WTC11 (cell line): ENCODE data around the gene CWH43. TPM values are rescaled to one million over a fixed set of nuclear protein-coding genes. Genes with fewer than 3 reads are reported as not detected.

Experiments used
- ATAC-seq: fragments of 200-7000 bp; cut with Tn5 transposase; 2 replicates; pipeline ENCODE4 v1.10.0; 2021; ENCODE audit warnings: mild to moderate bottlenecking, moderate library complexity
- CTCF ChIA-PET: fragments of 300-600 bp; sonication (Branson Sonifier 250); formaldehyde crosslinking; loops from one replicate; lab custom pipeline; 2021; ENCODE audit warnings: antibody characterized with exemption; lab: Charles Lee
- POLR2A ChIA-PET: fragments of 350-600 bp; sonication (Branson Sonifier 250); formaldehyde crosslinking; loops from one replicate; lab custom pipeline; 2021; ENCODE audit warnings: antibody characterized with exemption; lab: Charles Lee
- DNase-seq: peaks from one replicate; pipeline ENCODE4 v3.0.0; 2021; ENCODE audit warnings: low spot score
- H3K27ac Mint-ChIP-seq: 2 replicates; pipeline ENCODE4 v1.8.0; 2021; ENCODE audit warnings: mixed read lengths
- H3K27me3 Mint-ChIP-seq: 2 replicates; pipeline ENCODE4 v1.8.0; 2021; ENCODE audit warnings: low read depth, mild to moderate bottlenecking, moderate library complexity, mixed read lengths
- H3K36me3 Mint-ChIP-seq: 2 replicates; pipeline ENCODE4 v1.8.0; 2021; ENCODE audit warnings: mixed read lengths
- H3K4me1 Mint-ChIP-seq: 2 replicates; pipeline ENCODE4 v1.8.0; 2022; ENCODE audit warnings: mixed read lengths
- H3K4me3 Mint-ChIP-seq: 2 replicates; pipeline ENCODE4 v1.8.0; 2021; ENCODE audit warnings: mild to moderate bottlenecking, moderate library complexity, mixed read lengths
- H3K9me3 Mint-ChIP-seq: 2 replicates; pipeline ENCODE4 v1.8.0; 2021; ENCODE audit warnings: mixed read lengths
- AFF4 ChIP-seq: sonication (generic); formaldehyde crosslinking; IDR thresholded peaks from 2 replicates; pipeline ENCODE4 v1.8.1; 2023; ENCODE audit warnings: mild to moderate bottlenecking, missing genetic modification reagents, borderline replicate concordance
- ATF2 ChIP-seq: sonication (generic); formaldehyde crosslinking; IDR thresholded peaks from 2 replicates; pipeline ENCODE4 v1.8.1; 2022; ENCODE audit warnings: low read depth, missing genetic modification reagents, borderline replicate concordance
- CBFB ChIP-seq: sonication (generic); formaldehyde crosslinking; IDR thresholded peaks from 2 replicates; pipeline ENCODE4 v1.8.1; 2022; ENCODE audit warnings: mild to moderate bottlenecking, low read depth, missing genetic modification reagents
- E2F1 ChIP-seq: sonication (generic); formaldehyde crosslinking; IDR thresholded peaks from 2 replicates; pipeline ENCODE4 v1.8.0; 2022; ENCODE audit warnings: mild to moderate bottlenecking, missing genetic modification reagents
- FOXK1 ChIP-seq: sonication (generic); formaldehyde crosslinking; IDR thresholded peaks from 2 replicates; pipeline ENCODE4 v1.8.0; 2022; ENCODE audit warnings: mild to moderate bottlenecking, moderate library complexity, missing genetic modification reagents
- GRHL2 ChIP-seq: fragments of 250-450 bp; sonication (Bioruptor Pico); IDR thresholded peaks from 2 replicates; pipeline ENCODE4 v1.8.0; 2022; ENCODE audit warnings: mild to moderate bottlenecking, moderate library complexity; ENCODE audit not compliant: insufficient replicate concordance, severe bottlenecking
- IRF1 ChIP-seq: sonication (generic); formaldehyde crosslinking; IDR thresholded peaks from 2 replicates; pipeline ENCODE4 v1.8.0; 2023; ENCODE audit warnings: missing genetic modification reagents
- MXD4 ChIP-seq: fragments of 250-450 bp; sonication (Bioruptor Pico); IDR thresholded peaks from 2 replicates; pipeline ENCODE4 v1.8.0; 2021; ENCODE audit warnings: mild to moderate bottlenecking, moderate library complexity, borderline replicate concordance
- PRDM15 ChIP-seq: sonication (generic); formaldehyde crosslinking; IDR thresholded peaks from 2 replicates; pipeline ENCODE4 v1.8.0; 2022; ENCODE audit warnings: missing genetic modification reagents
- STAT6 ChIP-seq: sonication (generic); formaldehyde crosslinking; conservative IDR thresholded peaks from 2 replicates; pipeline ENCODE4 v1.8.1; 2023; ENCODE audit warnings: mild to moderate bottlenecking, low read depth, missing genetic modification reagents, moderate library complexity
- TCF7 ChIP-seq: sonication (generic); formaldehyde crosslinking; IDR thresholded peaks from 2 replicates; pipeline ENCODE4 v1.8.0; 2022; ENCODE audit warnings: mild to moderate bottlenecking, low read depth, missing genetic modification reagents, moderate library complexity
- TP53 ChIP-seq: sonication (generic); formaldehyde crosslinking; IDR thresholded peaks from 2 replicates; pipeline ENCODE4 v1.8.1; 2023; ENCODE audit warnings: mild to moderate bottlenecking, missing genetic modification reagents
- ZNF219 ChIP-seq: sonication (generic); formaldehyde crosslinking; IDR thresholded peaks from 2 replicates; pipeline ENCODE4 v1.8.0; 2023; ENCODE audit warnings: missing genetic modification reagents, mild to moderate bottlenecking, borderline replicate concordance
- ZNF396 ChIP-seq: fragments of 250-450 bp; sonication (Bioruptor Pico); IDR thresholded peaks from 2 replicates; pipeline ENCODE4 v1.8.0; 2021; ENCODE audit warnings: mild to moderate bottlenecking, moderate library complexity, borderline replicate concordance
- total RNA-seq: library from RNA; stranded (reverse); gene quantifications from 3 replicates; pipeline ENCODE4 v1.2.3, GENCODE V29; 2021

CWH43 gene
- total RNA-seq, 1 experiment from 2014 or later = not detected

- TF ChIP-seq STAT6 = no peak
Measured at GRCh38 chr4:48991357-48991756, 5.3 kb downstream of the CWH43 start (continued).

- no peak overlapping the region for H3K27ac Mint-ChIP-seq
- no peak overlapping the region for H3K4me3 Mint-ChIP-seq
- TF ChIP-seq ZNF396 (no peak), TCF7 (CRISPR knock-in tag) (no peak), MXD4 (CRISPR knock-in tag) (no peak), PRDM15 (no peak), ATF2 (CRISPR knock-in tag) (no peak), TP53 (CRISPR knock-in tag) (no peak), IRF1 (CRISPR knock-in tag) (no peak), GRHL2 (CRISPR knock-in tag) (no peak), FOXK1 (no peak), AFF4 (CRISPR knock-in tag) (no peak), ZNF219 (CRISPR knock-in tag) (no peak), CBFB (no peak), E2F1 (CRISPR knock-in tag) (no peak)
- POLR2A ChIA-PET = no interaction called here
- peaks cover 22% of the 10 kb centered on the region for H3K36me3 Mint-ChIP-seq
- no peak for DNase-seq
- no peaks in the 10 kb centered on the region for H3K4me1 Mint-ChIP-seq
- H3K9me3 Mint-ChIP-seq = peaks cover 88% of the 10 kb centered on the region
- CTCF ChIA-PET = no interaction called here
- peaks cover 29% of the 10 kb centered on the region for H3K27me3 Mint-ChIP-seq
- ATAC-seq = no peak
Measured at GRCh38 chr4:48997962-48998361, 11.9 kb downstream of the CWH43 start.
